Renal cortex interstitium (tissue), 11 donors: ENCODE measurements around the gene KCNJ1. TPM values are rescaled to one million over a fixed set of nuclear protein-coding genes. Genes with fewer than 3 reads are reported as not detected.

ENCODE experiments used
- DNase-seq, 11 donors: peaks; one replicate each; pipeline ENCODE4 v3.0.0-alpha.2; 2013; ENCODE audit warnings: low read depth in 9 of 11, low spot score in 4 of 11; ENCODE audit errors: extremely low read depth in 1 of 11
- polyA plus RNA-seq, 3 donors: library from polyadenylated mRNA; unstranded; fragments of 120-200 nt; gene quantifications; one replicate each; pipeline ENCODE4 v1.2.1, GENCODE V29; 2013; ENCODE audit not compliant: insufficient read length in 3 of 3

The KCNJ1 gene
- polyA plus RNA-seq, 3 donors: 65.7 to 91.3 (median 89.0) TPM

GRCh38 chr11:128840137-128840536 lies 27.0 kb downstream of the KCNJ1 start:
- no peak for DNase-seq

DNA sequence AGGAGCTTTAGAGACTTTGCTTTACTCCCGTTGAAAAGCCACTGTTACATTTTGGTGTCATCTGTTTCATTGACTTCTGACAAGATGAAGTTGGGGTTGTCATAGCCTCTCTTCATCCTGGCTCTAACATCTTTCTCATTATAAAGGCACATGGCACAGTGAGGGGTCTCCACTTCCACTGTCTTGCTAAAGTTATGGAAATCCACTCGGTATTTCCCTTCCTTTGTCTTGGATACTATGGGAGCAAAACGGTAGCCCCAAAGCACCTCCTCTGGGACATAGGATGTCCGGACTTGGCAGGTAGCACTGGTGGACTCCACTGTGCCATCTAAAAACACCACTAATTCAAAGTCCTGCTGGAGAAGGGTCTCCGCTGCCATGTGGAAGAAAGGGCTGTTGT lies 28.0 kb downstream of the KCNJ1 start:
- no peak for DNase-seq

DNA sequence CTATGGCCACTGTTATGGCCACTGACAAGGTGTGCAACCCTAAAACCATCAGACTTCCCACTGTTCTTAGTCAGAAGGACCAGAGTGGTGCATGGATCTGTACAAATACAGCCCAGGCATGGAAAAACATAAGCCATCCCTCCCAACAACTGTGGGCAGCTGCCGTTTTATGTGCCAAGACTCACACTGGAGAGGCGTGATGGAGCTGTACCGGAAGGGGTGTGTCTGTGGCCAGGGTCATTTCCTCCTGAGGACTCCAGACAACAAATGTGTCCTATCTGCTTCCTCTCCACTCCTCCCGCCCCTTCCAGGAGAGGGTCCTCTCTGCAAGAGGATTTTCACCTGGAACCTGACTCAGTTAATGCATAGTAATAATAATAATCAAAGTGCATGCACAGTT lies 29.5 kb downstream of the KCNJ1 start:
- no peak for DNase-seq

- peak in 2 of 11 donors; percentile 49 to 57 for DNase-seq
Observed at GRCh38 chr11:128835741-128836430, 31.2 kb downstream of the KCNJ1 start.

- DNase-seq: no peak
Observed at GRCh38 chr11:128834157-128834556, 32.9 kb downstream of the KCNJ1 start.

DNA sequence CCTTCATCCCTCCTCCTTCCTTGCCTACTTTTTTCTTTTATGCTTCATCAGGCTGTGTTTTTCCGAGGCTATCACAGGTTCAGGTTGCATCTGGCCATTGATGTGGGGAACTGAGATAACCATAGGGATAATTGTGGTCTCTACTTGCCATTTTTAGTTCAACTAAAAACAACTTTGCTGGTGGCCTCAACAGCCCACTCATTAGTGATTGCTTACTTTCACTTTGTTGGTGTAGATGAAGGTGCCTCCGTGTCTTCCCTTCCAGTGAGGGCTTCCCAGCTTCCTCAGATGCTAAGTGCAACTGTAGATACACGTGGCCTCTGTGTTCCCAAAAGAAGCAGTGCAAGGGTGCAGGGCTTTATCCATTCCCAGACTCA lies 35.0 kb downstream of the KCNJ1 start:
- no peak for DNase-seq

DNA sequence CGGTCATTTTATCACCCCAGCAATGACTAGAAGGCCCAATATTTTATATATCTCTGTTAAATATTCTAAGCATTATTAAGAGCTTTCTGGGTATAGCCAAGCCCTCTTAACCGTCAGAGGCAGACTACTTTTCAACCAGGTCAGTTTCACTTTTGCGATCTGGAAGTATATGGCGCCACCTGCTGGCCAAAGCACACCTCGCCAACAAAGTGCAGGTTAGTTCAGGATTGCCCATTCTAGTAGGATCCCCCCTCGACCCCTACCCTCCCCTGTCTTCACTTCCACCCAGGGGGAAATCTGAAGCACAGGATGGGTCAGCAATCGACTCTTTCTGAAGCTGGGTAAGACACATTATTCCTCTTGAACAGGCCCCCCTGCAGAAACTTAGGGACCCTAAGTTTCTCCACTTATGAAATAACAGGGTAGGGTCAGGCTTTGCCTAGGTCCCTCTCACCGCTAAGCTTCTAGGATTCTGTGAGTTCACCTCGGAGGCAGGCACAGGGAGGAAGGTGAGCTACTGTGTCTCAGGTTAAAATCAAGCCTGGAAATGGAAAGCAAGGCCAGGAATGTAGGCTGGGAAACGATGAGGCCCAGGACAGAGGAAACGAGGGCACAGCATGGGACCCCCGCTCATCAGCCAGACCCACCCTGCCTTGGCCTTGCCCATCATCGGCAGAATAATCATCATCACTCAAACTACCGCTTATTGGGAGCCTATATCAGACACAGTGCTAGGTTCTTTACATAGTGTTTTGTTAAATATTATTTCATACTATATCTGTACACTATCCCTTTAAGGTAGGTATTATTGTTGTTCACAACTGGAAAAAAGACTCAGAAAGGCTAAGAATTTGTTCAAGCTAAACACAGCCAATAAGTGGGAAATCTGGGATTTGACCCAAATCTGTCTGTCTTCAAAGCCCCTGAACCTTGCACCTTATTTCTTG lies 35.6 kb downstream of the KCNJ1 start:
- peak in 10 of 11 donors; percentile 70 to 85 (median 78) for DNase-seq

DNA sequence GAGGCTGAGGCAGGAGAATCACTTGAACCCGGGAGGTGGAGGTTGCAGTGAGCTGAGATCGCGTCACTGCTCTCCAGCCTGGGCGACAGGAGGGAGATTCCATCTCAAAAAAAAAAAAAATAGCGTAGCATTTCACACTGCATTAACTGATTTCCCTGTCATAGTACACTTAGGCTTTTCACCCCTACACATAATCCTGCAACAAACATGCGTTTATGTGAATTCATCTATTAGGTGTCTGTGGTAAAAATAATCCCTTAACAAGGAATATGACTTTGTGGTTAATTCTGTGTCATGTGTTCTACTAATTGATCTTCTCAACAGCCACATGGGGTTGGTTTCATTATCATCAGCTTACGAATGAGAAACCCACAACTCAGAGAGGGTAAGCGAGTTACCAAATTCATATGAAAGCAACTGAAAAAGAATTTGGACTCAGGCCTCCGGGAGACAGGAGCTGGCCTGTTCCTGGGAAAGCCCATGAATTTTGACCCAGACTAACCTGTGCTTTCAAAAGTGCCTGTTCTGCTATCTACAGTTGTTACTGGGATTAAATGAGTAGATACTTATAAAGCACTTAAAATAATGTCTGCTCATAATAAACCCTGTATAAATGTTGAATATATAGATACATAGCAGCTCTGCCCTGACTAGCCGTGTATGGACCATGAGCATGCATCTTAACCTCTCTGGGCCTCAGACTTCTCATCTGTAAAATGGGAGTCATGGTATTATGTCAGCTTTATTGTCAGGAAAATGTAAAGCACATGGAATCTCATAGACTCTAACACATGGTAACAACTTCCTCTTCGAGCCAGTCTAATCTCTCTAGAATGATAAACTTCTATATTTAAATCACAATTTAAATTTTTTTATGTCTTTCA lies 36.6 kb downstream of the KCNJ1 start:
- no peak for DNase-seq

DNA sequence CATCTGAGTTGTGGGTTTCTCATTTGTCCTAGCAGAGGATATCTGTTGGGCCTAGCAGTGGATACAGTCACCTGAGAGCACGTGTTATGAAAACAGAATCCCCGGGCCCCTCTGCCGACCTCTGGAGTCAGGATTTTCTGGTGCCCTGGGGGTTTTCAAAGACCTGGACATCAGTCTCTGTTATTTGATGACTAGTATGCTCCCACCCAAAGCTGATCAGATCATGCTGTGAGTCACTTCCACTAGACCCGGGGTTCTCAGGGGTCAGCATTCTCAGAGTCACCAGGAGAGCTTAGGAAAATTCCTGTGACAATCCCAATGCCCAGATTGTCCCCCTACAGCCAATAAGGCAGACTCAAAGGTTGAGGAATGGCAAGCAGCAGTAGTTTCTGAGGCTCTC lies 38.7 kb downstream of the KCNJ1 start:
- DNase-seq: no peak

- no peak for DNase-seq
Observed at GRCh38 chr11:128827191-128827893, 39.8 kb downstream of the KCNJ1 start.

GRCh38 chr11:128825050-128825784 lies 41.9 kb downstream of the KCNJ1 start:
- DNase-seq: peak in 2 of 11 donors; percentile 39 to 47

DNA sequence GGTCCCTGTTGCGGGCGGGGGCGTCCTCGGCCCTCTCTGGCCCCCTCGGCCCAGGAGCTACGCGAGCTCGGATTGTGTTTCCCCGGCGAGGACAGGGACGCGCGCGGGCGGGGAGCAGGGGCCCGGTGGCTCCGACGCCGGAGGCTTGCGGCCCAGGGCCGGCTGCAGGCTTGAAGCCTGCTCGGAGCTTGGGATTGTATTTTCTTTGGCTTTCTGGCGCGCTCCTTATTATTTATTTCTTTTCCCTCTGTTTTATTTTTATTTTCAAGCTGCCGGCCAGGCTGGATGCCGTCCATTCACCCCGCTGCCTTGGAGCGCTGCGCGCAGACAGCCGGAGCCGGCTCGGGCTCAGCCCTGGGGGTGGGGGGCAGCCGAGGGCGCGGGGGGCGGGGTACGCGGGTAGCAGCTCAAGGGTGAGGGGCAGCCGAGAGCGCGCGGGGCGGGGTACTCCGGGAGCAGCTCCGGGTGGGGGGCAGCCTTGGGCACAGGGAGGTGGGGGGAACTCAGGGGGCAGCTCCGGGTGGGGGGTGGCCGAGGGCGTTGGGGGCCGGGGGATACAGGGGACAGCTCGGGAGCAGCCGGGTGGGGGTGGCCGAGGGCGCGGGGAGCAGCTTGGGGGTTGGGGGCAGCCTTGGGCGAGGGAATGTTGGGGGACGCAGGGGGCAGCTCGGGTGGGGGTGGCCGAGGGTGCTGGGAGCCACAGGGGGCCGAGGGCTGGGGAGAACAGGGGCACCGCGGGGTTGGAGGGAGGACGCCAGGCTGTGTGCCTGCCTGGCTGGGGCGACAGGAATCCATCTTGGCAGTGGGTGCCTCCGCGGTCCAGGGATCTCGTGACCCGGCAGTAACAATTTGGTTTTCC lies 42.7 kb downstream of the KCNJ1 start:
- peak in 8 of 11 donors; percentile 46 to 75 (median 59) for DNase-seq

DNA sequence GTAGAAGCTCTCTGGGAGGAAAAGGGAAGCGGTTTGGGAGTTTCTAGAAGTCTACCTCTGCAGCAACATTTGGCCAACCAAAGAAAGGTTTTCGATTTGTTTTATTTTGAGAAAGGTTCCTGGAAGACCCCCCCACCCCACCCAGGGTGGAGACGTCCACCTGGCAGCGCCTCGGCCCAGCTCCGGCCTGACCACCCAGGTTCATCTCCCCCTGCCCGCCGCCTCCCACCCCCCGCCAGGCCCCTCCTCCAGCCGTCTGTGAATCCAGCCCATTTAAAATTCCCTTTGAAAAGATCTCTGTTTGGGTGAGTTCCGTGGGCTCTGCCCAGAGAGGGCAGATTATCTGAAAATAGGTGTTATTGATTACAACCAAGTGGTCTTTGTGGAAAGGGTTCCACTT lies 43.3 kb downstream of the KCNJ1 start:
- DNase-seq: no peak

DNA sequence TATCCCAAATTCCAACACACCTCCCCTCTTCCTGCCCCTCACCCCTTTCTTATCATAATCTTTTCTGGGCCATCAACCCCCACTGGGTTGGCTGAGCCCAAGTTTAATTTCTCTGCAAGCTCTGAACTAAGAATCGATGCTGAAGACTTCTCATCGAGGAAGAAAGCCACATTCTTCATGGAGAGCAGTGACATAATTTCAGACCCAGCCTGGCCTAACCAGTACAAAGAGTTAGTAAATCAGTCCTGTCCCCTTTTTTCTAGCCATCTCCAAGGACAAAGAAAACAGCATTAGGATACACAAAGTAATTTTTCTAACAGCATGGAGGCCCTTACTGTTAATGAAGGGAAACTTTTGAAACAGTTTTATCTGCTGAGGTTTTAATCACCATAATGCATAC lies 45.0 kb downstream of the KCNJ1 start:
- peak in 1 of 11 donors; percentile 63 for DNase-seq

GRCh38 chr11:128821556-128821955 lies 45.5 kb downstream of the KCNJ1 start:
- no peak for DNase-seq

- DNase-seq: no peak
Observed at GRCh38 chr11:128819198-128819597, 47.9 kb downstream of the KCNJ1 start.
